ENCODE data around the gene SPARCL1.

SPARCL1 gene

DNA sequence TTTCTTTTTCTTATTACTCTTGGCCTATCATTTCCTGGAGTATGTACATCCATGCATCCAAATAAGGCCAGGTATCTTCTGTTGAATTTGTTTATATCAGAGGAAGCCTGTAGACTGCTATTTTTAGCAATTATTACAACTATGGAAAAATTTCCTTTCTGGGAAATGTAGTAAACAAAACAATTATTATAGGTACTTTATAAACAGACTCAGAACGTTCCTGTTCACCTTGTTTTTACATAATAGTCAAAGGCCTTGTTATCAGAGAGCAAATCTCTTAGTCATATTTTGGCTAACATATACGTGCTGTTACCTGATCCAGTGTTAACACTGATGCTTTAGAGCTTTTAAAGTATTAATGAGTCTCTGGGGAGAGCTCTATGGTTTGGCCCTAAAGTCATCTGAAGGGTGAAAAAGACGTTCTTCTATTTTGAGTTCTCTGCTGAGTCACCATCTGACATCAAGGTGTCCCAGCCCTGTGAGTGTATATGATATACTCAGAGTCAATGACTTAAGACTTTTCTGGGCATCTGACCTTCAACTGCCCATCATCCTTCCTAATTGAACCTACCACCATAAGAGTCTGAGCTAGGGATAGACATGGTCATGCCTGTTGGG, 7.3 kb downstream of the SPARCL1 start:
- Histone ChIP-seq H3K9me3 (ENCODE audit: control insufficient read depth, low read length) (no peaks in the 10 kb centered on the region), H3K4me3 (ENCODE audit: low read depth, low read length) (peak overlapping the region; percentile 9)

DNA sequence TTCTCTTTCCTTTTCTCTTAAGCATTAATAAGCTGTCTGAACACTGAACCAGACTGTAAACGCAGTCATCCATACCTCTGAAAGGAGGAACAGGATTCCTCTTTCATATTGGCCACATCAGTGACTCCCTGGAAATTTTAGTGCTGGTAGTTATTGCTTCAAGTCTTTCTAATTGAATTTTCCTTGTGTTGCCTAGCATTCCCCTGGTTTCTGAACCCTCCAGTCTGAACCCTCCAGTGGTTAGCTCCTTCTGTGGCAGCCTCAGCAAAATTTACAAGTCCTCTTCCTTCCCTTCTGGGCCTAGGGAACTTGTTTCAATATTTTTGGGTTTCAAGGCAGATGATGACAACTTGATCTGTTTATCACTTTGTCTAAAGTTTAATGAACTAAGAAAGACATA, 7.9 kb downstream of the SPARCL1 start:
- Histone ChIP-seq H3K4me2 (ENCODE audit: low read length) (peak overlapping the region; percentile 18), H3K4me3 (ENCODE audit: low read depth, low read length) (peak overlapping the region; percentile 9), H3K27me3 (ENCODE audit: control insufficient read depth, insufficient read depth, low read length) (no peaks in the 10 kb centered on the region), H3K9me3 (ENCODE audit: control insufficient read depth, low read length) (no peaks in the 10 kb centered on the region), H2AFZ (peak overlapping the region; percentile 27), H3K36me3 (ENCODE audit: control insufficient read depth, insufficient read depth, low read length) (no peaks in the 10 kb centered on the region), H3K4me1 (no peaks in the 10 kb centered on the region), H3K27ac (peak overlapping the region; percentile 80), H3K9ac (no peak overlapping the region), H3K79me2 (no peaks in the 10 kb centered on the region)
- TF ChIP-seq, protein P1, sequence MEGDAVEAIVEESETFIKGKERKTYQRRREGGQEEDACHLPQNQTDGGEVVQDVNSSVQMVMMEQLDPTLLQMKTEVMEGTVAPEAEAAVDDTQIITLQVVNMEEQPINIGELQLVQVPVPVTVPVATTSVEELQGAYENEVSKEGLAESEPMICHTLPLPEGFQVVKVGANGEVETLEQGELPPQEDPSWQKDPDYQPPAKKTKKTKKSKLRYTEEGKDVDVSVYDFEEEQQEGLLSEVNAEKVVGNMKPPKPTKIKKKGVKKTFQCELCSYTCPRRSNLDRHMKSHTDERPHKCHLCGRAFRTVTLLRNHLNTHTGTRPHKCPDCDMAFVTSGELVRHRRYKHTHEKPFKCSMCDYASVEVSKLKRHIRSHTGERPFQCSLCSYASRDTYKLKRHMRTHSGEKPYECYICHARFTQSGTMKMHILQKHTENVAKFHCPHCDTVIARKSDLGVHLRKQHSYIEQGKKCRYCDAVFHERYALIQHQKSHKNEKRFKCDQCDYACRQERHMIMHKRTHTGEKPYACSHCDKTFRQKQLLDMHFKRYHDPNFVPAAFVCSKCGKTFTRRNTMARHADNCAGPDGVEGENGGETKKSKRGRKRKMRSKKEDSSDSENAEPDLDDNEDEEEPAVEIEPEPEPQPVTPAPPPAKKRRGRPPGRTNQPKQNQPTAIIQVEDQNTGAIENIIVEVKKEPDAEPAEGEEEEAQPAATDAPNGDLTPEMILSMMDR (IDR thresholded peaks at IDR 0.05), result no peak

More for the DNA sequence above, 7.3 kb downstream of the SPARCL1 start:
- TF ChIP-seq, protein P1 (IDR thresholded peaks at IDR 0.05), result no peak
- peak overlapping the region; percentile 23 for H3K4me2 ChIP-seq (ENCODE audit: low read length)
- peak overlapping the region; percentile 80 for H3K27ac ChIP-seq
- no peaks in the 10 kb centered on the region for H3K27me3 ChIP-seq (ENCODE audit: control insufficient read depth, insufficient read depth, low read length)
- no peaks in the 10 kb centered on the region for H3K4me1 ChIP-seq
- no peak overlapping the region for H3K9ac ChIP-seq
- H2AFZ ChIP-seq, result peak overlapping the region; percentile 27
- H3K79me2 ChIP-seq, result no peaks in the 10 kb centered on the region
- no peaks in the 10 kb centered on the region for H3K36me3 ChIP-seq (ENCODE audit: control insufficient read depth, insufficient read depth, low read length)

DNA sequence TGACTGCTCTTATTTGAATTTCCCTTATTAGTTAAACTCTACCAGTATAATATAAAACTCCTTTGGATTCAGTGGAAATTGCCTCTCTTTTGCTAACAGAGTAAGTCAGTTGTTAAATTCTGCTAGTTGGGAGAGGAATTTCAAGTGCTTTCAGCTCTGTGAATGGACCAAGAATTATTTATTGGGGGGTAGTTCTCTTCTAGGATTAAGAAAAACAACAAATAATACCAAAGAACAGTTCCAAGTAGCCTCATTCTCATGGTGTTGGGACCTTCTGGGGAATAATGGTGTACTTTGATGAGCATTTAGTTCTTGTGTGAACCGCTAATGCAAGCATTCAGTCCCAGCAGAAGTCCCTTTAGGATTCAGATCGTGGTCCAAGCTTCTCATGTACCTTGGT, 11.6 kb downstream of the SPARCL1 start:
- no peak overlapping the region for H3K9ac ChIP-seq
- no peak overlapping the region for H3K27ac ChIP-seq
- H3K36me3 ChIP-seq (ENCODE audit: control insufficient read depth, insufficient read depth, low read length), result no peaks in the 10 kb centered on the region
- no peaks in the 10 kb centered on the region for H3K4me1 ChIP-seq
- H3K9me3 ChIP-seq (ENCODE audit: control insufficient read depth, low read length), result no peaks in the 10 kb centered on the region
- no peak overlapping the region for H2AFZ ChIP-seq
- H3K4me3 ChIP-seq (ENCODE audit: low read depth, low read length), result no peak overlapping the region
- no peaks in the 10 kb centered on the region for H3K27me3 ChIP-seq (ENCODE audit: control insufficient read depth, insufficient read depth, low read length)
- TF ChIP-seq, protein P1 (IDR thresholded peaks at IDR 0.05), result no peak
- H3K4me2 ChIP-seq (ENCODE audit: low read length), result no peak overlapping the region
- no peaks in the 10 kb centered on the region for H3K79me2 ChIP-seq

DNA sequence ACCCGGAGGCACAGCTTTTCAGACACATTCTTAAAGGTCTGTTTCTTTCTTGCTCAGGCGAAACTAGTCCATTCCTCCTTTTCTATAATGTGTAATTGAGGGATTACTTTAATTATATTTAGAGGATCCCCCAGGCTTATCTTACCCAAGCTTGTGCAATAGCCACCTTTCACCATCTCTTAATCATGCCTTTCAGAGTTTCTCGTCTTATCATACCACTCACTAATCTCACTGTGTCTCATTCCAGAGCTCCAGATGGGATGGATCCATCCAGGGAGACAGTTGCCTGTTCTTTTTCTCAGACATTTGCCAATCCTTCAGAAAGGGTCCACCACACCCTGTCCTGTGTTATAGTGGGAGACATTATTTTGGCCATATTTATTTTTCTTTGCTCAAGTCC, 12.5 kb downstream of the SPARCL1 start:
- Histone ChIP-seq H3K4me2 (ENCODE audit: low read length) (no peak overlapping the region), H3K4me1 (no peaks in the 10 kb centered on the region), H3K27me3 (ENCODE audit: control insufficient read depth, insufficient read depth, low read length) (no peaks in the 10 kb centered on the region), H3K27ac (no peak overlapping the region), H2AFZ (no peak overlapping the region), H3K4me3 (ENCODE audit: low read depth, low read length) (no peak overlapping the region), H3K79me2 (no peaks in the 10 kb centered on the region), H3K9ac (no peak overlapping the region), H3K9me3 (ENCODE audit: control insufficient read depth, low read length) (no peaks in the 10 kb centered on the region), H3K36me3 (ENCODE audit: control insufficient read depth, insufficient read depth, low read length) (no peaks in the 10 kb centered on the region)
- TF ChIP-seq, protein P1 (IDR thresholded peaks at IDR 0.05), result no peak

DNA sequence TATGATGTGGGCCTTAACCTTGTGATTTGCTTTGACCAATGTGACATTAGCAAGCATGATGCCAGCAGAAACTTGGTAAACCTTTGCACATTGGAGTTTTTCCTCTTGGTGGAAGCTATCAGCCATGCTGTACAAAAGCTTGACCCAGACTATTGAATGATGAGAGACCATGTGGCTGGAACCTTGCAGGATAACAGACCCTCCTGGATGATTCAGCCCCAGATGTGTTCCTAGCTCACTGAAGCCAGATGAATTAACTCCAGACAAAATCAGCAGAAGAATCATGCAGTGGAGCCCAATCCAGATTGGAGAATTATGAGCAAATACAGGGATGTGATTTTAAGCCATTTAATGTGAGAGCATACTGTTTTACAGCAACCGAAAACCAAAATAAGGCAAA, 16.8 kb downstream of the SPARCL1 start:
- TF ChIP-seq, protein P1 (IDR thresholded peaks at IDR 0.05), result no peak
- no peaks in the 10 kb centered on the region for H3K36me3 ChIP-seq (ENCODE audit: control insufficient read depth, insufficient read depth, low read length)
- no peak overlapping the region for H3K4me2 ChIP-seq (ENCODE audit: low read length)
- no peak overlapping the region for H3K27ac ChIP-seq
- no peak overlapping the region for H2AFZ ChIP-seq
- H3K4me1 ChIP-seq, result no peaks in the 10 kb centered on the region
- no peak overlapping the region for H3K9ac ChIP-seq
- H3K27me3 ChIP-seq (ENCODE audit: control insufficient read depth, insufficient read depth, low read length), result no peaks in the 10 kb centered on the region
- no peaks in the 10 kb centered on the region for H3K79me2 ChIP-seq
- no peaks in the 10 kb centered on the region for H3K9me3 ChIP-seq (ENCODE audit: control insufficient read depth, low read length)
- H3K4me3 ChIP-seq (ENCODE audit: low read depth, low read length), result no peak overlapping the region
